NCI-H446 treated with DMSO at 0.1 percent for 48 hours (cell line): ENCODE measurements around the gene SHANK2.

Experiments
- DNase-seq: peaks from one replicate; lab custom pipeline; 2025; lab: John Stamatoyannopoulos, UW

The SHANK2 gene

DNA sequence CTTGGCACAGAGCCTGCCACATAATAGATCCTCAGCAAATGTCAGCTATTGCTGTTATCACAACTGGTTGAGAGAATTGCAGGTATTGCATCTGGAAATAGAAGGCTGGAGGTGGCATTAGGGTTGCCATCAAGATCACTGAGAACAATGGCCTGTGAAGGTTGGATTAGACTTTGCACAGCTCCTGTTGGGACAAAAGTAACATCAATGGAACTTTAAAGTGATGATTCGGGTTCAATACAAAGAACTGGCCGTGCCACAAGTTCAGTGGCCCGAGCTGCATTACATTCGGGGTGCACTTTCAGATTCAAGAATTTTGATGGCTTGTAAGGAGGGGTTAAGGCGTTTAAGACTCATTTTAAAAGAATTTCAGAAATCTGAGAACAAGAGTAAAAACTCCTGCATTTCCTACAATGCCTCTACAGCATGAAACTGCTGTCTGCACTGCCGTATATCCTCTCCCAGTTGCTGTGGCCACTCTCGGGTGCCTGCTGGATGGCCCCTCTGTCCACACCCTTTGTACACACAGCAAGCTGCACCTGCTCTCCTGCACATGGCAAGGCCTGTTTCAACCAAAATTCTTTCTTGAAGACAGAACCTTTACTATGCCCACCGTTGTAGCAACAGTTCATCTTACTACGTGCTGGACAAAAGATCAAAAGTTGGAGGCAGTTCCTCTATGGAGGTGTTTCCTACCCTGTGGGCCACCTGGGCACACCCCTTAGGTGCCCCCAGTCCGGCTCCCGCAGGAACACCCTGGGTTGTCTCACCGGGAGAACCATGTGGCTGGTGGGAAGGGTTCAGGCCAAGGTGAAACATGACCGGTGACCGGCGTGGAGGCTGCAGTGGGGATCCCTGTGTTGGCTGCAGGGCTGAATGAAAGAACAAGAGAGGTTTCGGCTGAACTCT is 17.5 kb upstream of the SHANK2 start:
- DNase-seq, result no peak

DNA sequence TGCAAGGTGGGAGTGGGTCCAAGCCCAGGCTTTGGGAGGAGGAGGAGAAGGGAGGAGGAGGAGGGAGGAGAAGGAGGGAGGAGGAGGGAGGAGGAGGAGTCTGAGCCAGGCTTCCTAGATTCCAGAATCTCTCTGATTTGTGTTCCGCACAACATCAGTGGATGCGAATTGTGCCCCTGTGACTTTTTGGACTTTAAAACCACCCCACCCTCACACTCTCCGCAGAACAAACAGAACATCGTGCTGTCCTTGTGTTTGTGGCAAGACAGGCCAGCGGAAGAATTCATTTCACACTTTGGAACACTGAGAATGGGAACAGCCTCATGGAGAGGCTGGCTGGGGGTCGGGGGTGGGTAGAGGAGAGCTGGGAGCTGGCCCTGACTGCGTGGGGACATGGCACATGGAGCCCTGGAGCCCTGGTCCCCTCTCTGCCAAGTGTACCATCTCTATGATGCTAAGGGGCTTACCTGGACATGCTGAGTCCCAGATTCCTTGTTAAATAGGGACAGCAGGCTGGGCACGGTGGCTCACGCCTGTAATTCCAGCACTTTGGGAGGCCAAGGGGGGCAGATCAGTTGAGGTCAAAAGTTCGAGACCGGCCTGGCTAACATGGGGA is 16.4 kb upstream of the SHANK2 start:
- no peak for DNase-seq

- DNase-seq, result no peak
These were observed 15.5 kb upstream of the SHANK2 start for GRCh38 chr11:71267807-71268421.

- DNase-seq, result no peak
These were observed 13.9 kb upstream of the SHANK2 start for GRCh38 chr11:71266114-71266833.

DNA sequence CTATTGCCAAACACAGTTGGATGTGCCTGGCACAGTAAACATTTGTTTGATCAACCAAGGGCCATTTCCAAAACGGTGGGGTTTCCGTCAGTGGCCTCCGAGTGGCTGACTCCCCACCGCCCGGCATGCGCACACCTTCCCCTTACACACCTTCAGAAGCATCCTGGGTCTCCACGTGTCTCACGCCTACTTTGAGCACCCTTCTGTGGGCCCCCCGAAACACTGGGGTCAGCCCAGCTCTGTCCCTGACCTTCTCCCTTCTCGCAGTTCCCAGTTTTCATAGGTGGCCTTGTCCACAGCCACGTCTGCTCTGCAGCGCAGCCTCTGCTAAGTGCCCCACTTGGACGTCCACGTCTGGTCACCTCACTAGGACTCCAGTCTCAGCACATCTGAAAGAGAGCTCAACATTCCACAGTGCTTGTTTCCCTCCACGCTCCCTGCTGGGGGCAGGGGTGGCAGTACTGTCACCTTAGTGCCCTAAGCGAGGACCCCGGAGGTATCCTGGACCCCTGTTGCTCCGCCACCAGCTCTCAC is 13.2 kb upstream of the SHANK2 start:
- DNase-seq, result no peak

DNA sequence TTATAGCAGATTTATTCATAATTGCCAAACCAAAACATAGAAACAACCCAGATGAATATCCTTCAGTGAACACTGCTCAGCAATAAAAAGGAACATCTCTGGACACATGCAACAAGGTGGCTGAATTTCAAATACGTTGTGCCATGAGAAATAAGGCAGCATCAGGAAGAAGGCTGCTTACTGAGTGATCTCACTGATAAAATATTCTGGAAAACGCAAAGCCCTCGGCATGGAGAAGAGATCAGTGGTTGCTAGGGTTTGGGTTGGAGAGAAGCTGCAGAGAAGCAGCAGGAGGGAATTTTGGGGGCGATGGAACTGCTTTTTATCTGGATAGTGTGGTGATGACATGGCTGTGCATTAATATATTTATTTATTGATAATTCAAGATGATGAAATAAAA is 11.0 kb upstream of the SHANK2 start:
- no peak for DNase-seq

DNA sequence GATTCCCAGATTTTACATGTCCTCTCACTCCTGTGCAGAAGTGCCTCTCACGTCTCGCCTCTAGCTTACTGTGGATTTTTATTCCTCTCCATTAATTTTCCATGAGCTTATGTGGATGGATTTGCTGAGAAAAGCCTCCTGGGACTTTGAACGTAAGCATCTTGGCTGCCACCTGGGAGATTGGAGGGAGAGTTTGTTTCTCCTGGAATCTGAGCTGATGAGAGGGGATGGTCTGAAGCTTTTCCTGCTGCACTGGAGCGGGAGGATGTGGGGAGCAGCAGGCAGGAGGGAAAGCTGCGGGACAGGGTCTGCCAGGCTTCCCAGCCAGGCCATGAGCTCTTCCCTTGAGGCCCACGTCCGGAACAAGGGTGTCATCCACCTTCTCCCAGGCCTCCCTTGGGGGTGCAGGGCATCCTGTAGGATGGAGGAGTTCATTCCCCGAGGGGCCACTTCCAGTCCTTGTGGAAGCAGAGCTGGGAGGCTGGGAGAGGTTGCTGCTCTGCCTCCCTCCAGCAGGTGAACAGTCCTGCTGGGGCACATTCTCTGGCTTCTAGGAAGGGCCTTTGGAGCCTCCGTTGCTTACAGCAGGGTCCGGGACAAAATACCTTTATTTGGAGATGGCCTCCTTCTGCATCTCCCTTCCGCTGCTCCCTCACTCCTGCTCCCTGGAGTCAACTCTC is 3.6 kb upstream of the SHANK2 start:
- DNase-seq, result no peak

DNA sequence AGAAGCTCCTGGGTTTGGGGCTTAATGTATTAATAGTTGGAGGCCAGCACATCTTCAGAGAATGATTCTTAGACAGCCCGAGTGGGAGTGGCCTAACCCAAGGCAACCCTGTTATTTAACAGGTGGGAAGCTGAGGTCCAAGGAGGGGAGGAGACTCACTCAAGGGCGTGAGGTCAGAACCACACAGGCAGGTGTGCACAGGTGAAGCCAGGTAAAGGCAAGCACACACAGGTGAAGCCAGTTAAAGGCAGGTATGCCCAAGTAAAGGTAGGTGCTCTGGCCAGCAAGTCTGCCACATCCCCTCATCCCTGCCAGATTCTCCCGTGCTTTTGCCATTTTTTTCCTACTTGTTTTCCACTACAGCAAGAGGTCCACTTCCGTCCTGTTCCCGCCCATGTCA is 2.9 kb upstream of the SHANK2 start:
- DNase-seq, result no peak

- no peak for DNase-seq
These were observed 1.4 kb upstream of the SHANK2 start for GRCh38 chr11:71253794-71254193.

DNA sequence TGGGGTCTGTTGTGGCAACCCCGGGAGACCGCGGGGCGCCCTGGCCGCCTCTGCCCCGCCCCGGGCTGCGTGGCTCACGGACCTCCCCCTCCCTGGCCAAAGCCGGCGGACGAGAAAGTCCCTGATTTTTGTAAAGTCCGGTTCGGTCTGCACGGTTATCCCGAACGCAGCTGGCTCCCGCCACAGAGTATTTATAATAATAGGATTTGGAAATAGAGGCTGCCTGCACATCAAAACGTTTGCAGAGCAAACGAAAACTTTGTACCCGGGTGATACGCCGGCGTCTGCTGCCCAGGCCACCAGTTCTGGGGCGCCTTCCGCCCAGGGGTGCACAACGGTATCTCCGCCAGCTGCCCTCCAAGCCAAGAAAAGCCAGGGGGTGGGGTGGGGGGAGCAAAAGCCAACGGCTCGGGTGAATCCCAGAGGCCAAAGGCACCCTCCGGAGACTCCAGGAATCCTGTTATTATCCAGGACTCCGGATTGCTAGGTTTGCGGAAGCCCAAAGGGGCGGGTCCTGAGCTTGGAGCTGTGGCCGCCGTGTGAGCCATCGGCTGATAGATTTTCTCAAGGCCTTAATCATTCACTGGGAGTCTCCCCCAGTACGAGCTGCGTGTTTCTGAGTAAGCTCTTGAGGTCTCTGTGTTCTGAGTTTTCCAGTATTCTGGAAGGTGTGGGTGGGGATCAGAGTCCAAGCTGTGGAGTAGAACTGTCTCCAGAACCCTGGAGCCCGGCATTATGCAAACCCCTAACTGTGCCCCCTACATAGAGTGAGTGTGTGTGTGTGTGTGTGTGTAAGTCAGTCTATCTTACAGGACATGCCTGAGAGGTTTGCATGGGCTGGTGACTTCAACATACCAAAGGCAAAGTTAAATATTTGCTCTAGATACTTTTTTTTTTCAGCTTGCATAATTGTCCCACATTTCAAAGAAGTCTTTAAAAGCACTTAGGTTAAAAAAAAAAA is 673 bp upstream of the SHANK2 start:
- DNase-seq, result no peak

GRCh38 chr11:71251761-71252268 is 562 bp downstream of the SHANK2 start:
- DNase-seq, result no peak

DNA sequence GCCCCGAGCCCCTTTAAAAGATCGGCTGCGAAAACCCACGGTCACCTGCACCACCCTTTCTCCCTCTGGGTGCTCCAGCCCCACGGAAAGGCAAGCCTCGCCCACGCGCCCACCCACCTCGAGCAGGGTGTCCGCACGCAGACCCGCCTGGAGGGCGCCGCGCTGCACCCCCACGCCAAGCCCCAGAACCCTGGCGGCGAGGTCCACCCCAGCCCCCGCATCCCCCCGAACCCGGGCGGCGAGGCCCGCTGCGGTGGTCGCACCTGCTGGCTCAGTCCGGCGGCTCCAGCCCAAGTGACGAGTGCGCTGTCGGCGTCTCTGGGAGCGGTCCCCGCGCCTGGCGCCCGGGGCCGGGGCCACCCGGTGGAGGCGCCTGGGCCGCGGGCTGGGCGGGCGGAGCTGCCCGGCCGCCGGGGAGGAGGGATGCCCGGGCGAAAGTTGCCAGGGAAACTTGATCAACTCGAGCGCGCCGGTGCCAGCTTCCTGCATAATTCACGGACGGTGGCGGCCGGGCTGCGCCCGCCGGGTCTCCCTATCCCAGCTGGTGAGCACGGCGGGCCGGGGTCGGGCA is 1.1 kb downstream of the SHANK2 start:
- no peak for DNase-seq

GRCh38 chr11:71250523-71251150 is 1.7 kb downstream of the SHANK2 start:
- no peak for DNase-seq

GRCh38 chr11:71249301-71249700 is 3.1 kb downstream of the SHANK2 start:
- no peak for DNase-seq

DNA sequence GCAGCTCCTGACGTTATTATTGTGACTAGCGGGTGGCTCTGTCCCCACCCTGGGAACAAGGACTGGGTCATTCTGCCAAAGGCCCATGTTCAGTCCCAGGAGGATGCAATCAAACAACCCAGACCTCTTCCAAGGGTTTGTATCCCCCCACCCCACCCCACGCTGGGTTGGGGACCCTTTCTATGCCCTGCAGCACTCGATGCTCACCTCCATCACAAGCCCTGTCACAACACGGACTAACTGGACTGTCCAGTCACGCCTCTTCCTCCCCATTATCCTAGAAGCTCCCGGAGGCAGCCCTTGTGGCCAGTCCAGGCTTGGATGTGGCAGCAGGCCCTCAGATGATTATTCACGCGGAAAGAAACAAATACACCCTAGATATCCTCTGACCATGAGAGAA is 3.7 kb downstream of the SHANK2 start:
- DNase-seq, result no peak

DNA sequence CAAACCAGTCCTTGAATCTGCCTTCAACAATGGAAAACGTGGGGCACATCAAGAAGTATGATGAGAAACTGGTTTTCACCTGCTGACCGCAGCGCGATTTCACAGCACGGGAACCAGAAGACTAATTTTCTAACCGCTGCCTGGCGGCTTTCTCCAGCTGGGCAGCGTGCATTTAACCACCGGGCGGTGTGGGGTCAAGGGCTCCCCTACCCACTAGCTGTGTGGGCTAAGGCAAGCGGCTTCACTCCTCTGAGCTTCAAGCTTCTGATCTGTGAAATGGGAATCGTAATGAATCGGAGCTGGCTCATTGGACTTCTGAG is 4.2 kb downstream of the SHANK2 start:
- no peak for DNase-seq

- peak; percentile 8 for DNase-seq
These were observed 4.7 kb downstream of the SHANK2 start for GRCh38 chr11:71247551-71248250.

- DNase-seq, result no peak
These were observed 5.8 kb downstream of the SHANK2 start for GRCh38 chr11:71246559-71246958.
